SK-N-SH treated with all-trans-retinoic acid at 6 μM for 48 hours (cell line): ENCODE measurements around the gene MXRA8.

Source experiments
- ATAC-seq: fragments of 200-7000 bp; cut with Tn5 transposase; 3 replicates; pipeline ENCODE4 v1.9.1; 2020; ENCODE audit warnings: mild to moderate bottlenecking, moderate library complexity
- ARNTL ChIP-seq: fragments of 450-650 bp; formaldehyde crosslinking; IDR thresholded peaks from 2 replicates; pipeline ENCODE4 v1.5.0; 2020; ENCODE audit warnings: low read depth, mild to moderate bottlenecking, moderate library complexity, borderline replicate concordance
- BACH2 ChIP-seq: fragments of 250-450 bp; sonication (Bioruptor Pico); IDR thresholded peaks from 2 replicates; pipeline ENCODE4 v1.9.0; 2021; ENCODE audit warnings: mild to moderate bottlenecking, borderline replicate concordance
- CSDC2 ChIP-seq: fragments of 250-450 bp; sonication (Bioruptor Pico); IDR thresholded peaks from 2 replicates; pipeline ENCODE4 v1.5.0; 2020; ENCODE audit warnings: mild to moderate bottlenecking, moderate library complexity
- ESRRG ChIP-seq: fragments of 250-450 bp; sonication (Bioruptor Pico); IDR thresholded peaks from 2 replicates; pipeline ENCODE4 v1.6.1; 2021; ENCODE audit warnings: mild to moderate bottlenecking
- GLIS3 ChIP-seq: fragments of 250-450 bp; sonication (Bioruptor Pico); IDR thresholded peaks from 2 replicates; pipeline ENCODE4 v1.5.0; 2020; ENCODE audit warnings: mild to moderate bottlenecking, moderate library complexity
- ISL1 ChIP-seq: fragments of 250-450 bp; sonication (Bioruptor Pico); IDR thresholded peaks from 2 replicates; pipeline ENCODE4 v2.1.2; 2022; ENCODE audit warnings: mild to moderate bottlenecking, moderate library complexity
- OSR1 ChIP-seq: fragments of 250-450 bp; sonication (Bioruptor Pico); IDR thresholded peaks from 2 replicates; pipeline ENCODE4 v1.8.0; 2022; ENCODE audit warnings: moderate library complexity, mild to moderate bottlenecking, inconsistent platforms
- PPARA ChIP-seq: fragments of 250-450 bp; sonication (Bioruptor Pico); IDR thresholded peaks from 2 replicates; pipeline ENCODE4 v1.5.0; 2020; ENCODE audit warnings: mild to moderate bottlenecking, borderline replicate concordance
- RARB ChIP-seq: fragments of 250-450 bp; sonication (Bioruptor Pico); IDR thresholded peaks from 2 replicates; pipeline ENCODE4 v1.8.0; 2021; ENCODE audit warnings: mild to moderate bottlenecking, moderate library complexity
- SNAI2 ChIP-seq: fragments of 250-450 bp; sonication (Bioruptor Pico); IDR thresholded peaks from 2 replicates; pipeline ENCODE4 v1.5.0; 2020; ENCODE audit warnings: mild to moderate bottlenecking, moderate library complexity
- TCF4 ChIP-seq: fragments of 250-450 bp; sonication (Bioruptor Pico); IDR thresholded peaks from 2 replicates; pipeline ENCODE4 v1.8.0; 2021; ENCODE audit warnings: mild to moderate bottlenecking, moderate library complexity, borderline replicate concordance
- TOX ChIP-seq: fragments of 250-450 bp; sonication (Bioruptor Pico); IDR thresholded peaks from 2 replicates; pipeline ENCODE4 v1.8.0; 2021; ENCODE audit warnings: mild to moderate bottlenecking, moderate library complexity, borderline replicate concordance
- TSHZ2 ChIP-seq: fragments of 250-450 bp; sonication (Bioruptor Pico); IDR thresholded peaks from 2 replicates; pipeline ENCODE4 v1.5.0; 2020; ENCODE audit warnings: mild to moderate bottlenecking, moderate library complexity
- ZC3H10 ChIP-seq: fragments of 250-450 bp; sonication (Bioruptor Pico); IDR thresholded peaks from 2 replicates; pipeline ENCODE4 v1.5.1; 2021; ENCODE audit warnings: mild to moderate bottlenecking, moderate library complexity
- ZFP3 ChIP-seq: fragments of 250-450 bp; sonication (Bioruptor Pico); IDR thresholded peaks from 2 replicates; pipeline ENCODE4 v1.5.0; 2020; ENCODE audit warnings: mild to moderate bottlenecking, moderate library complexity
- ZFP30 ChIP-seq: fragments of 450-650 bp; formaldehyde crosslinking; IDR thresholded peaks from 2 replicates; pipeline ENCODE4 v1.5.0; 2022; ENCODE audit warnings: mild to moderate bottlenecking, moderate library complexity
- ZNF565 ChIP-seq: fragments of 450-650 bp; formaldehyde crosslinking; conservative IDR thresholded peaks from 2 replicates; pipeline ENCODE4 v1.5.0; 2020; ENCODE audit warnings: low read depth, mild to moderate bottlenecking, moderate library complexity
- ZNF70 ChIP-seq: fragments of 450-650 bp; formaldehyde crosslinking; IDR thresholded peaks from 2 replicates; pipeline ENCODE4 v1.5.0; 2020; ENCODE audit warnings: mild to moderate bottlenecking, moderate library complexity
- ZNF8 ChIP-seq: fragments of 450-650 bp; formaldehyde crosslinking; IDR thresholded peaks from 2 replicates; pipeline ENCODE4 v1.5.0; 2020; ENCODE audit warnings: mild to moderate bottlenecking, moderate library complexity
- TF ChIP-seq, protein P1 (sequence below): fragments of 250-450 bp; sonication (Bioruptor Pico); IDR thresholded peaks from 2 replicates; pipeline ENCODE4 v1.8.0; 2020; ENCODE audit warnings: mild to moderate bottlenecking, moderate library complexity, borderline replicate concordance
- TF ChIP-seq, protein P2 (sequence below): fragments of 250-450 bp; sonication (Bioruptor Pico); IDR thresholded peaks from 2 replicates; pipeline ENCODE4 v1.5.1; 2021; ENCODE audit warnings: mild to moderate bottlenecking, moderate library complexity

MXRA8 gene

DNA sequence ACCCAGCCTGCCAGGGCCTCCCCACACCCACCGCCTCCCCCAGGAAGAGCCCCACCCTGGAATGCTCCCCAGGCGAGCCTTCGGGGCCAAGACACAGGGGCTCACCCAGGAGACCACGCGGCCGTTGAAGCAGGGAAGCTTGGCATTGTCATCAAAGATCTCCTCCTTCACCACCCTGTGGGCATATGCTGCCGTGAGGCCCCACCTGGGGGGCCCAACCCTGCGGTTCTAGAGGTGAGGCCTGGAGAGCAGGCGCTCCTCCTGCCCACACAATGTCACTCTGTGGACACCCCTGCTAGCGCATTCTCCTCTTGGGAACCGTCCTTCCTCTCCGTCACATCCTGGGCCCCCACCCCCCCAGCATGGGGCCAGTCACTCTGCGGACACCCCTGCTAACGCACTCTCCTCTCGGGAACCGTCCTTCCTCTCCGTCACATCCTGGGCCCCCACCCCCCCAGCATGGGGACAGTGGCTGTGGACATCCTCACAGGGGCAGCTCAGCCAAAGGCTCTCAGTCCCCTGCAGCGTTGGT, 15.7 kb downstream of the MXRA8 start:
- TF ChIP-seq PPARA (no peak), ZNF8 (CRISPR knock-in tag) (no peak), ZC3H10 (CRISPR knock-in tag) (no peak), TOX (CRISPR knock-in tag) (no peak), ISL1 (CRISPR knock-in tag) (no peak), RARB (CRISPR knock-in tag) (no peak), OSR1 (CRISPR knock-in tag) (no peak), GLIS3 (CRISPR knock-in tag) (no peak), TCF4 (CRISPR knock-in tag) (no peak), CSDC2 (CRISPR knock-in tag) (no peak), ESRRG (CRISPR knock-in tag) (no peak), ZNF70 (CRISPR knock-in tag) (no peak), SNAI2 (no peak), ARNTL (CRISPR knock-in tag) (no peak)
- TF ChIP-seq, protein P1, sequence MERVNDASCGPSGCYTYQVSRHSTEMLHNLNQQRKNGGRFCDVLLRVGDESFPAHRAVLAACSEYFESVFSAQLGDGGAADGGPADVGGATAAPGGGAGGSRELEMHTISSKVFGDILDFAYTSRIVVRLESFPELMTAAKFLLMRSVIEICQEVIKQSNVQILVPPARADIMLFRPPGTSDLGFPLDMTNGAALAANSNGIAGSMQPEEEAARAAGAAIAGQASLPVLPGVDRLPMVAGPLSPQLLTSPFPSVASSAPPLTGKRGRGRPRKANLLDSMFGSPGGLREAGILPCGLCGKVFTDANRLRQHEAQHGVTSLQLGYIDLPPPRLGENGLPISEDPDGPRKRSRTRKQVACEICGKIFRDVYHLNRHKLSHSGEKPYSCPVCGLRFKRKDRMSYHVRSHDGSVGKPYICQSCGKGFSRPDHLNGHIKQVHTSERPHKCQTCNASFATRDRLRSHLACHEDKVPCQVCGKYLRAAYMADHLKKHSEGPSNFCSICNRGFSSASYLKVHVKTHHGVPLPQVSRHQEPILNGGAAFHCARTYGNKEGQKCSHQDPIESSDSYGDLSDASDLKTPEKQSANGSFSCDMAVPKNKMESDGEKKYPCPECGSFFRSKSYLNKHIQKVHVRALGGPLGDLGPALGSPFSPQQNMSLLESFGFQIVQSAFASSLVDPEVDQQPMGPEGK (CRISPR knock-in tag), result no peak
- ATAC-seq, result no peak

- no peak for ATAC-seq
- TF ChIP-seq TOX (CRISPR knock-in tag) (no peak), OSR1 (CRISPR knock-in tag) (no peak), SNAI2 (no peak), GLIS3 (CRISPR knock-in tag) (no peak), RARB (CRISPR knock-in tag) (no peak), BACH2 (CRISPR knock-in tag) (no peak), PPARA (no peak), TSHZ2 (CRISPR knock-in tag) (no peak), ZFP30 (CRISPR knock-in tag) (no peak), ZNF8 (CRISPR knock-in tag) (no peak), ZNF565 (no peak)
- TF ChIP-seq, protein P2, sequence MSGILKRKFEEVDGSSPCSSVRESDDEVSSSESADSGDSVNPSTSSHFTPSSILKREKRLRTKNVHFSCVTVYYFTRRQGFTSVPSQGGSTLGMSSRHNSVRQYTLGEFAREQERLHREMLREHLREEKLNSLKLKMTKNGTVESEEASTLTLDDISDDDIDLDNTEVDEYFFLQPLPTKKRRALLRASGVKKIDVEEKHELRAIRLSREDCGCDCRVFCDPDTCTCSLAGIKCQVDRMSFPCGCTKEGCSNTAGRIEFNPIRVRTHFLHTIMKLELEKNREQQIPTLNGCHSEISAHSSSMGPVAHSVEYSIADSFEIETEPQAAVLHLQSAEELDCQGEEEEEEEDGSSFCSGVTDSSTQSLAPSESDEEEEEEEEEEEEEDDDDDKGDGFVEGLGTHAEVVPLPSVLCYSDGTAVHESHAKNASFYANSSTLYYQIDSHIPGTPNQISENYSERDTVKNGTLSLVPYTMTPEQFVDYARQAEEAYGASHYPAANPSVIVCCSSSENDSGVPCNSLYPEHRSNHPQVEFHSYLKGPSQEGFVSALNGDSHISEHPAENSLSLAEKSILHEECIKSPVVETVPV (CRISPR knock-in tag), result no peak
Measured at GRCh38 chr1:1342061-1342562, 16.2 kb downstream of the MXRA8 start.

GRCh38 chr1:1341549-1342021, 16.8 kb downstream of the MXRA8 start:
- TF ChIP-seq GLIS3 (CRISPR knock-in tag) (no peak), ZFP3 (CRISPR knock-in tag) (no peak), BACH2 (CRISPR knock-in tag) (no peak), ZFP30 (CRISPR knock-in tag) (no peak), TCF4 (CRISPR knock-in tag) (no peak), OSR1 (CRISPR knock-in tag) (no peak), ISL1 (CRISPR knock-in tag) (no peak)
- TF ChIP-seq, protein P1 (CRISPR knock-in tag), result no peak
- ATAC-seq, result no peak
